Progenitor cell of endocrine pancreas (in vitro differentiated cells): Measurements from ENCODE around the gene CYP2W1. TPM values are rescaled to one million over a fixed set of nuclear protein-coding genes. Genes with fewer than 3 reads are reported as not detected.
A peak's percentile ranks its signal among the peaks of the same experiment; 100 is the strongest.
"Not testable (repeated sequence)": the region's sequence is repeated elsewhere in the genome, so short reads cannot be mapped to it uniquely, and the experiment has no call there.

ENCODE experiments used
- DNase-seq: peaks from one replicate; pipeline ENCODE4 v3.0.0; 2021; ENCODE audit warnings: low spot score; ENCODE audit not compliant: unreplicated experiment
- H3K27ac Mint-ChIP-seq: 2 replicates; pipeline ENCODE4 v1.8.0; 2021; ENCODE audit warnings: mild to moderate bottlenecking, moderate library complexity, mixed read lengths
- H3K27me3 Mint-ChIP-seq: 2 replicates; pipeline ENCODE4 v1.8.0; 2021; ENCODE audit warnings: mixed read lengths
- H3K36me3 Mint-ChIP-seq: 2 replicates; pipeline ENCODE4 v1.8.0; 2022; ENCODE audit warnings: mixed read lengths; ENCODE audit not compliant: insufficient read depth
- H3K4me1 Mint-ChIP-seq: 2 replicates; pipeline ENCODE4 v1.8.0; 2021; ENCODE audit warnings: low read depth, mixed read lengths
- H3K4me3 Mint-ChIP-seq: 2 replicates; pipeline ENCODE4 v1.8.0; 2021; ENCODE audit warnings: low read depth, mild to moderate bottlenecking, moderate library complexity, mixed read lengths
- H3K9me3 Mint-ChIP-seq: 2 replicates; pipeline ENCODE4 v1.8.0; 2021; ENCODE audit warnings: low read depth, mixed read lengths
- microRNA-seq: library from miRNA; unstranded; fragments of <30 nt; microRNA quantifications from one replicate; pipeline ENCODE4 v1.1.0, GENCODE V29; 2020; ENCODE audit warnings: borderline number of aligned reads; ENCODE audit not compliant: unreplicated experiment
- total RNA-seq: library from RNA; stranded (reverse); gene quantifications from 2 replicates; pipeline ENCODE4 v1.2.1, GENCODE V29; 2021
- TF ChIP-seq, protein P1 (sequence below): fragments of 200-600 bp; sonication (generic); IDR thresholded peaks from one replicate; pipeline ENCODE4 v1.5.0; 2021; ENCODE audit warnings: antibody characterized with exemption, mild to moderate bottlenecking; ENCODE audit not compliant: unreplicated experiment

Gene CYP2W1
- total RNA-seq, 1 donor from 2014 or later: 1.2 TPM

DNA sequence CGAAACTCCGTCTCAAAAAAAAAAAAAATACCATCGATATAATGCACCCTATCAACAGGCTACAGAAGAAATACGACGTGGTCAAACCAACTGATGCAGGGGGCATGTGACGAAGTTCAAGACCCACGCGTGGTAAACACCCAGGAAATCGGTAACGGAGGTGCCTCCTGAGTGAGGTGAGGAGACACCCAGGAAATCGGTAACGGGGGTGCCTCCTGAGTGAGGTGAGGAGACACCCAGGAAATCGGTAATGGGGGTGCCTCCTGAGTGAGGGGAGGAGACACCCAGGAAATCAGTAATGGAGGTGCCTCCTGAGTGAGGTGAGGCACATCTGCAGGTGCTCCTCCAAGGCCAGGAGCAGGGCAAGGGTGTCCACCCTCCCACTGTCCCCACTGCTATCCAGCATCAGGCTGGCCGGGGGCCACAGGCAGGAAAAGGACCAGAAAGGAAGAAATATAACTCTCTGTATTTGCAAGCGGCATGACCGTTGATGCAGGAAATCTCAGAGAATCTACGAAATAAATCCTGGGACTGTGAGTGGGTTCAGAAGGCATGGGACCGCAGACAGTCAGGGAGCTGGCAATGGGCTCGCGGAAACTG lies 50.7 kb downstream of the CYP2W1 start:
- Mint-ChIP-seq H3K27ac (no peak overlapping the region), H3K4me3 (no peak overlapping the region), H3K9me3 (peaks cover 8% of the 10 kb centered on the region), H3K4me1 (peaks cover 9% of the 10 kb centered on the region), H3K27me3 (no peaks in the 10 kb centered on the region), H3K36me3 (peaks cover 14% of the 10 kb centered on the region)
- DNase-seq: no peak
- TF ChIP-seq, protein P1, sequence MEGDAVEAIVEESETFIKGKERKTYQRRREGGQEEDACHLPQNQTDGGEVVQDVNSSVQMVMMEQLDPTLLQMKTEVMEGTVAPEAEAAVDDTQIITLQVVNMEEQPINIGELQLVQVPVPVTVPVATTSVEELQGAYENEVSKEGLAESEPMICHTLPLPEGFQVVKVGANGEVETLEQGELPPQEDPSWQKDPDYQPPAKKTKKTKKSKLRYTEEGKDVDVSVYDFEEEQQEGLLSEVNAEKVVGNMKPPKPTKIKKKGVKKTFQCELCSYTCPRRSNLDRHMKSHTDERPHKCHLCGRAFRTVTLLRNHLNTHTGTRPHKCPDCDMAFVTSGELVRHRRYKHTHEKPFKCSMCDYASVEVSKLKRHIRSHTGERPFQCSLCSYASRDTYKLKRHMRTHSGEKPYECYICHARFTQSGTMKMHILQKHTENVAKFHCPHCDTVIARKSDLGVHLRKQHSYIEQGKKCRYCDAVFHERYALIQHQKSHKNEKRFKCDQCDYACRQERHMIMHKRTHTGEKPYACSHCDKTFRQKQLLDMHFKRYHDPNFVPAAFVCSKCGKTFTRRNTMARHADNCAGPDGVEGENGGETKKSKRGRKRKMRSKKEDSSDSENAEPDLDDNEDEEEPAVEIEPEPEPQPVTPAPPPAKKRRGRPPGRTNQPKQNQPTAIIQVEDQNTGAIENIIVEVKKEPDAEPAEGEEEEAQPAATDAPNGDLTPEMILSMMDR: no peak

DNA sequence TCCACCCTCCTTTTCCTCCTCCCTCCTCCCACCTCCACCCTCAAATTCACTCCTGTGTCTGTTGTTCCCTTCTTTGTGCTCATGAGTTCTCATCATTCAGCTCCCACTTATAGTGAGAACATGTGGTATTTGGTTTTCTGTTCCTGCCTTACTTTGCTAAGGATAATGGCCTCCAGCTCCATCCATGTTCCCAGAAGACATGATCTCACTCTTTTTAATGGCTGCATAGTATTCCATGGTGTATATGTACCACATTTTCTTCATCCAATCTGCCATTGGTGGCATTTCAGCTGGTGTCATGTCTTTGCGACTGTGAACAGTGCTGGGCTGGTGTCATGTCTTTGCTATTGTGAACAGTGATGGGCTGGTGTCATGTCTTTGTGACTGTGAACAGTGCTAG lies 51.8 kb downstream of the CYP2W1 start:
- not testable (repeated sequence) for H3K9me3 Mint-ChIP-seq, H3K27me3 Mint-ChIP-seq, H3K4me1 Mint-ChIP-seq, DNase-seq, H3K4me3 Mint-ChIP-seq, H3K27ac Mint-ChIP-seq
- peaks cover 14% of the 10 kb centered on the region for H3K36me3 Mint-ChIP-seq

DNA sequence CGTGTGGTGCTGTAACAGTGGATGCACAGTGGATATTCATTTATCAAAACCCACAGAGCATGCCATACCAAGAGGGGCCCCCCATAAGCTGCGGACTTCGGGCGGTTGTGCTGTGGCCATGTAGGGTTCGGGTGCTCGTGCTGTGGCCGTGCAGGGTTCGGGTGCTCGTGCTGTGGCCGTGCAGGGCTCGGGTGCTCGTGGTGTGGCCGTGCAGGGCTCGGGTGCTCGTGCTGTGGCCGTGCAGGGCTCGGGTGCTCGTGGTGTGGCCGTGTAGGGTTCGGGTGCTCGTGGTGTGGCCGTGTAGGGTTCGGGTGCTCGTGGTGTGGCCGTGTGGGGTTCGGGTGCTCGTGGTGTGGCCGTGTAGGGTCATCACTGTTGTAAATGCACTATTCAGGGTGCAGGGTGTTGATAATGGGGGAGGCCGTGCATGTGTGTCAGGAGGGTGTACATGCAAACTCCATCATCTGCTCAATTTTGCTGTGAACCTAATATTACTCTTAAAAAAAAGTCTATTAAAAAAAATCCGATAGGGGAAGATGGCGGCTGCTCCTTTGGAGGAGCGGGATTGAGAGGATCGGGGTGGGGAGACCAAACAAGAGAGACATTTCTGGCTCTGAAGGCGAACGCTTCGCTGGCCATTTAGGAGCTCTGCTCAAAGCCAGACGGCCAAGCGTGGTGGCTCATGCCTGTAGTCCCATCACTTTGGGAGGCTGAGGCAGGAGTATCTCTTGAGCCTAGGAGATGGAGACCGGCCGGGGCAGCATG lies 53.4 kb downstream of the CYP2W1 start:
- H3K27me3 Mint-ChIP-seq, H3K4me3 Mint-ChIP-seq, H3K27ac Mint-ChIP-seq, H3K4me1 Mint-ChIP-seq, H3K9me3 Mint-ChIP-seq, DNase-seq: not testable (repeated sequence)
- peaks cover 14% of the 10 kb centered on the region for H3K36me3 Mint-ChIP-seq

Small RNAs within 50 kb of the gene (microRNA-seq; reads per million reads assigned to microRNA genes)
- gene MIR339: 780 reads per million, percentile 77 among the genes with 10 or more reads in this experiment

Other genes with a start within 250 kb of the CYP2W1 start
- 152 and 157 TPM in 2 replicates for gene SUN1, start 150.7 kb upstream of the CYP2W1 start, total RNA-seq
- 58.2 and 58.7 TPM in 2 replicates for gene GET4, start 106.6 kb upstream of the CYP2W1 start, total RNA-seq
- 10.3 and 10.7 TPM in 2 replicates for gene ADAP1, start 28.5 kb upstream of the CYP2W1 start, total RNA-seq
- gene COX19, start 7.6 kb upstream of the CYP2W1 start, total RNA-seq: 20.3 and 20.6 TPM in 2 replicates
- gene GPR146, start 61.4 kb downstream of the CYP2W1 start, total RNA-seq: 1.6 and 1.9 TPM in 2 replicates
- 0.50 and 0.64 TPM in 2 replicates for gene GPER1, start 104.9 kb downstream of the CYP2W1 start, total RNA-seq
- gene ZFAND2A, start 177.0 kb downstream of the CYP2W1 start, total RNA-seq: 14.1 and 16.8 TPM in 2 replicates
- not detected in 2 replicates for gene UNCX, start 249.7 kb downstream of the CYP2W1 start, total RNA-seq